B cell (primary cell): ENCODE data around the gene PCGF5. TPM values are rescaled to one million over a fixed set of nuclear protein-coding genes. Genes with fewer than 3 reads are reported as not detected.
A peak's percentile ranks its signal among the peaks of the same experiment; 100 is the strongest.

ENCODE experiments used
- ATAC-seq: fragments of 200-7000 bp; cut with Tn5 transposase; one replicate; pipeline ENCODE4 v1.10.0; 2021; ENCODE audit warnings: low read depth, mild to moderate bottlenecking, moderate number of reproducible peaks, moderate library complexity
- CTCF ChIA-PET: fragments of 350-600 bp; sonication (Branson Sonifier 250); formaldehyde crosslinking; loops from one replicate; lab custom pipeline; 2021; ENCODE audit warnings: antibody characterized with exemption, inconsistent platforms; lab: Charles Lee
- POLR2A ChIA-PET: fragments of 350-600 bp; sonication (Branson Sonifier 250); formaldehyde crosslinking; loops from one replicate; lab custom pipeline; 2021; ENCODE audit warnings: antibody characterized with exemption; lab: Charles Lee
- DNase-seq: peaks from one replicate; pipeline ENCODE4 v3.0.0; 2013
- H2AFZ ChIP-seq: 2 replicates; pipeline ENCODE4 v1.6.1; 2012; ENCODE audit warnings: mild to moderate bottlenecking, low read depth, low read length; ENCODE audit not compliant: insufficient read depth, poor library complexity, severe bottlenecking
- H3K27ac ChIP-seq, 2 donors: 1 replicate in 1 of 2; 2 replicates in 1 of 2; pipeline ENCODE4 v1.5.1; 2012 to 2013; ENCODE audit warnings: low read length in 2 of 2, mild to moderate bottlenecking in 2 of 2, moderate library complexity in 1 of 2
- H3K27me3 ChIP-seq, 4 experiments: fragments of 200-600 bp in 1 of 4; sonication (generic) in 1 of 4; replicated peaks in 1 of 4; 1 replicate in 2 of 4; 2 replicates in 2 of 4; pipeline versions ENCODE4 v1.6.1 to v1.7.0; 2013 to 2016; ENCODE audit warnings: low read length in 3 of 4, mild to moderate bottlenecking in 2 of 4, mixed read lengths in 1 of 4, moderate library complexity in 1 of 4; ENCODE audit not compliant: insufficient read depth in 4 of 4, control insufficient read depth in 3 of 4; ENCODE audit errors: control extremely low read depth in 1 of 4
- H3K36me3 ChIP-seq, 2 experiments: replicated peaks in 1 of 2; 1 replicate in 1 of 2; 2 replicates in 1 of 2; pipeline versions ENCODE4 v1.6.1 to v1.7.1; 2013; ENCODE audit warnings: low read length in 1 of 2; ENCODE audit not compliant: insufficient read depth in 2 of 2, control insufficient read depth in 1 of 2; ENCODE audit errors: control extremely low read depth in 1 of 2, extremely low read depth in 1 of 2
- H3K4me1 ChIP-seq, 2 donors: fragments of 200-600 bp in 1 of 2; sonication (generic) in 1 of 2; 1 replicate in 1 of 2; 2 replicates in 1 of 2; pipeline versions ENCODE4 v1.5.1 to v1.6.1; 2013 to 2017; ENCODE audit warnings: low read length in 2 of 2; ENCODE audit not compliant: control insufficient read depth in 2 of 2, insufficient read depth in 2 of 2
- H3K4me2 ChIP-seq: replicated peaks from 2 replicates; pipeline ENCODE3; 2012; ENCODE audit warnings: mild to moderate bottlenecking, low read depth, low read length; ENCODE audit not compliant: poor library complexity, severe bottlenecking
- H3K4me3 ChIP-seq, 5 experiments: fragments of 200-600 bp in 1 of 5; sonication (generic) in 1 of 5; 1 replicate in 3 of 5; 2 replicates in 2 of 5; pipeline versions ENCODE4 v1.5.1 to v1.7.0; 2011 to 2016; ENCODE audit warnings: low read length in 4 of 5, mild to moderate bottlenecking in 4 of 5, low read depth in 2 of 5, control low read depth in 1 of 5, moderate library complexity in 1 of 5; ENCODE audit not compliant: insufficient read depth in 1 of 5; ENCODE audit errors: control extremely low read depth in 1 of 5, extremely low read depth in 1 of 5
- H3K79me2 ChIP-seq: fragments of 200-600 bp; sonication (generic); one replicate; pipeline ENCODE4 v1.6.0; 2016; ENCODE audit warnings: low read length; ENCODE audit not compliant: control insufficient read depth, insufficient read depth
- H3K9ac ChIP-seq: fragments of 200-600 bp; sonication (generic); 2 replicates; pipeline ENCODE4 v1.6.1; 2017; ENCODE audit warnings: mild to moderate bottlenecking, low read length, moderate library complexity
- H3K9me3 ChIP-seq, 3 donors: one replicate each; pipeline versions ENCODE4 v1.6.1 to v1.7.1; 2013; ENCODE audit warnings: low read length in 2 of 3; ENCODE audit not compliant: control insufficient read depth in 2 of 3, insufficient read depth in 1 of 3; ENCODE audit errors: control extremely low read depth in 1 of 3
- H4K20me1 ChIP-seq: 2 replicates; pipeline ENCODE4 v1.6.0; 2012; ENCODE audit warnings: mild to moderate bottlenecking, low read length; ENCODE audit not compliant: insufficient read depth, control insufficient read depth, poor library complexity, severe bottlenecking
- H3K27ac Mint-ChIP-seq: one replicate; pipeline ENCODE4 v1.8.0; 2021; ENCODE audit warnings: mixed read lengths
- H3K27me3 Mint-ChIP-seq: one replicate; pipeline ENCODE4 v1.8.0; 2021; ENCODE audit warnings: mixed read lengths
- H3K4me1 Mint-ChIP-seq: one replicate; pipeline ENCODE4 v1.8.0; 2021; ENCODE audit warnings: mixed read lengths
- H3K4me3 Mint-ChIP-seq: one replicate; pipeline ENCODE4 v1.8.0; 2021; ENCODE audit warnings: mixed read lengths
- H3K9me3 Mint-ChIP-seq: one replicate; pipeline ENCODE4 v1.8.0; 2022; ENCODE audit warnings: mixed read lengths; ENCODE audit not compliant: insufficient read depth
- CTCF ChIP-seq: fragments of 200-600 bp; IDR thresholded peaks from one replicate; pipeline ENCODE4 v1.8.0; 2022; ENCODE audit warnings: antibody characterized with exemption, mild to moderate bottlenecking
- EZH2 ChIP-seq: IDR thresholded peaks from 2 replicates; pipeline ENCODE4 v1.6.1; 2012; ENCODE audit warnings: borderline replicate concordance, low read depth, mild to moderate bottlenecking, moderate library complexity, low read length; ENCODE audit not compliant: insufficient read depth, poor library complexity, severe bottlenecking
- WGBS: methylation state at CpG from one replicate; pipeline ENCODE4 v1.1.5; 2013; ENCODE audit warnings: missing lambda C conversion rate; ENCODE audit not compliant: insufficient coverage; 5-methylcytosine and 5-hydroxymethylcytosine counted together
- intact Hi-C: fragments of 100-400 bp; cut with micrococcal nuclease; formaldehyde crosslinking; loops from one replicate; pipeline ENCODE4 v1.10.0; 2022
- polyA plus RNA-seq: library from polyadenylated mRNA; depleted of rRNA; stranded (reverse); fragments of >200 nt; gene quantifications from 2 replicates; pipeline ENCODE4 v1.2.3, GENCODE V29; 2012
- total RNA-seq, 2 donors: library from RNA; stranded (reverse); fragments of 120-200 nt in 1 of 2; gene quantifications; 1 replicate in 1 of 2; 2 replicates in 1 of 2; pipeline versions ENCODE4 v1.2.3 to v1.2.4, GENCODE V29; 2013 to 2022

Gene PCGF5
- total and polyA plus RNA-seq, 2 donors (not counting 1 experiment from before 2014, with no cell fraction given), result 37.6 to 102 TPM

- Histone ChIP-seq H3K4me2 (peak overlapping the region; percentile 46), H2AFZ (no peak overlapping the region), H3K27ac (no peak overlapping the region), H3K9ac (no peak overlapping the region), H3K9me3 (no peaks in the 10 kb centered on the region), H3K36me3 (no peaks in the 10 kb centered on the region), H3K27me3 (no peaks in the 10 kb centered on the region), H3K4me1 (peaks cover 81% of the 10 kb centered on the region in 2 donors), H3K79me2 (peaks cover 80% of the 10 kb centered on the region), H4K20me1 (no peaks in the 10 kb centered on the region), H3K4me3 (no peak overlapping the region)
- Mint-ChIP-seq H3K4me1 (peaks cover 79% of the 10 kb centered on the region), H3K4me3 (peak overlapping the region; percentile 33), H3K9me3 (no peaks in the 10 kb centered on the region), H3K27me3 (no peaks in the 10 kb centered on the region), H3K27ac (peak overlapping the region; percentile 89)
- DNase-seq, result no peak
- ATAC-seq, result no peak
- no peak for TF ChIP-seq EZH2
- TF ChIP-seq CTCF, result no peak
- CTCF ChIA-PET, result interaction anchor here (3.9 kb wide), 1 partner anchor 14 kb away, joined by 15 read pairs; the partner anchor contains the start of gene PCGF5
- intact Hi-C loops, result loop anchor here (2.0 kb wide), 1 partner anchor 16 kb away; no protein-coding TSS in a partner anchor
- no CpG with 5 or more reads among the region's 3 CpGs for WGBS
- POLR2A ChIA-PET, result interaction anchor here (0.6 kb wide), 1 partner anchor 16 kb away, joined by 3 read pairs; no protein-coding TSS in a partner anchor
Measured at GRCh38 chr10:91206837-91207474, 13.5 kb upstream of the PCGF5 start.

DNA sequence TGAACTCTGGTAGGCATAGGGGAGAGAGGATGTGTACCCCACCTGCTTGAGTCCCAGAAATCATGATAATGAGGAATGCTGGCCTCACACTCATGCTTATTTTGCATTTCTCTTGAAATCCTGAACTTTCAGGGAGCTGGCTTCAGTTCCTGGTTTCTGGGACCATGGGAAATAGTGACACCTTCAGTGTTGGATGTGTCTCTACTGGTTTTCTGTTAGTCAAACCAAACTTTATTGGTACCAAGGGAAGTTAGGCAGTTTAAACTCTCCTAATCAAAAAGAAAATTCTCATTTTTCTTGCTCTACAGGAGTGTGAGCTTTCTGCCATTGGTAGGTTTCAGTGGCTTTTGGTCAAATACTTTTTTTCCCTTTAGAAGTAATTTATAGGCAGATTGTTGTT is 11.8 kb upstream of the PCGF5 start:
- peaks cover 86% of the 10 kb centered on the region for H3K79me2 ChIP-seq
- Mint-ChIP-seq H3K27me3 (no peaks in the 10 kb centered on the region), H3K27ac (peak overlapping the region; percentile 46), H3K4me3 (no peak overlapping the region), H3K4me1 (peaks cover 70% of the 10 kb centered on the region), H3K9me3 (no peaks in the 10 kb centered on the region)
- H3K4me3 ChIP-seq, result no peak overlapping the region
- H3K4me2 ChIP-seq, result no peak overlapping the region
- no peaks in the 10 kb centered on the region for H3K36me3 ChIP-seq
- H3K27ac ChIP-seq, result peak overlapping the region; percentile 1 to 41
- no peak overlapping the region for H3K9ac ChIP-seq
- ChIA-PET CTCF (no interaction called here), POLR2A (interaction anchor here (0.7 kb wide), 1 partner anchor 31 kb away, joined by 4 read pairs; no protein-coding TSS in a partner anchor)
- ATAC-seq (no peak), DNase-seq (no peak)
- intact Hi-C loops, result no loop called here
- H2AFZ ChIP-seq, result no peak overlapping the region
- H3K27me3 ChIP-seq, result no peaks in the 10 kb centered on the region
- H4K20me1 ChIP-seq, result no peaks in the 10 kb centered on the region
- no peaks in the 10 kb centered on the region for H3K9me3 ChIP-seq
- TF ChIP-seq EZH2 (no peak), CTCF (no peak)
- peaks cover 65 to 68% of the 10 kb centered on the region in 2 donors for H3K4me1 ChIP-seq
